CD4-positive, alpha-beta T cell (primary cell): ENCODE measurements around the gene MOGAT1. TPM values are rescaled to one million over a fixed set of nuclear protein-coding genes. Genes with fewer than 3 reads are reported as not detected.
A peak's percentile ranks its signal among the peaks of the same experiment; 100 is the strongest.

Experiments
- ATAC-seq: fragments of 200-7000 bp; cut with Tn5 transposase; one replicate; pipeline ENCODE4 v1.10.0; 2022; ENCODE audit warnings: mild to moderate bottlenecking; ENCODE audit not compliant: poor library complexity
- CTCF ChIA-PET: fragments of 350-600 bp; sonication (Branson Sonifier 250); formaldehyde crosslinking; loops from one replicate; lab custom pipeline; 2021; ENCODE audit warnings: antibody characterized with exemption, inconsistent platforms; lab: Charles Lee
- POLR2A ChIA-PET: fragments of 350-600 bp; sonication (Branson Sonifier 250); formaldehyde crosslinking; loops from one replicate; lab custom pipeline; 2021; ENCODE audit warnings: antibody characterized with exemption, inconsistent platforms; lab: Charles Lee
- DNase-seq, 14 experiments: peaks; one replicate each; pipeline ENCODE4 v3.0.0-alpha.2; 2013 to 2020; ENCODE audit warnings: mixed read lengths in 2 of 14
- H3K27ac ChIP-seq, 2 donors: one replicate each; pipeline versions ENCODE4 v1.5.1 to v1.7.0; 2013; ENCODE audit warnings: low read length in 2 of 2, low read depth in 1 of 2, mild to moderate bottlenecking in 1 of 2
- H3K27me3 ChIP-seq, 2 experiments: 1 replicate in 1 of 2; 2 replicates in 1 of 2; pipeline versions ENCODE4 v1.6.1 to v1.7.0; 2013; ENCODE audit warnings: low read length in 2 of 2, control low read depth in 1 of 2, mild to moderate bottlenecking in 1 of 2, moderate library complexity in 1 of 2; ENCODE audit not compliant: insufficient read depth in 2 of 2, control insufficient read depth in 1 of 2
- H3K36me3 ChIP-seq: one replicate; pipeline ENCODE4 v1.6.1; 2013; ENCODE audit warnings: low read length, control low read depth; ENCODE audit not compliant: insufficient read depth
- H3K4me1 ChIP-seq: one replicate; pipeline ENCODE4 v1.6.1; 2013; ENCODE audit warnings: low read length, control low read depth; ENCODE audit not compliant: insufficient read depth
- H3K4me3 ChIP-seq: one replicate; pipeline ENCODE4 v1.5.1; 2013; ENCODE audit warnings: mild to moderate bottlenecking, low read length, moderate library complexity
- H3K9me3 ChIP-seq, 2 experiments: 1 replicate in 1 of 2; 2 replicates in 1 of 2; pipeline versions ENCODE4 v1.6.1 to v1.7.0; 2013; ENCODE audit warnings: low read length in 2 of 2, mild to moderate bottlenecking in 2 of 2, control low read depth in 1 of 2, moderate library complexity in 1 of 2; ENCODE audit not compliant: control insufficient read depth in 1 of 2, insufficient read depth in 1 of 2
- H3K27ac Mint-ChIP-seq: one replicate; pipeline ENCODE4 v1.8.0; 2020; ENCODE audit warnings: mixed read lengths
- H3K27me3 Mint-ChIP-seq: one replicate; pipeline ENCODE4 v1.8.0; 2021; ENCODE audit warnings: mixed read lengths
- H3K36me3 Mint-ChIP-seq: one replicate; pipeline ENCODE4 v1.8.0; 2021; ENCODE audit warnings: low read depth, mixed read lengths
- H3K4me1 Mint-ChIP-seq: one replicate; pipeline ENCODE4 v1.8.0; 2021; ENCODE audit warnings: low read depth, mixed read lengths
- H3K4me3 Mint-ChIP-seq: one replicate; pipeline ENCODE4 v1.8.0; 2020; ENCODE audit warnings: mild to moderate bottlenecking, mixed read lengths
- H3K9me3 Mint-ChIP-seq: one replicate; pipeline ENCODE4 v1.8.0; 2020; ENCODE audit warnings: mixed read lengths
- CTCF ChIP-seq: fragments of 200-600 bp; IDR thresholded peaks from one replicate; pipeline ENCODE4 v1.8.0; 2022; ENCODE audit warnings: antibody characterized with exemption, mild to moderate bottlenecking
- intact Hi-C, 2 experiments: fragments of 100-400 bp; cut with DNase I in 1 of 2; cut with micrococcal nuclease in 1 of 2; formaldehyde crosslinking; loops; one replicate each; pipeline versions ENCODE4 v1.15.1 to v1.9.0; 2023 to 2025; cut with DNase I, micrococcal nuclease
- total RNA-seq, 174 experiments: library from RNA in 2 of 174; stranded (reverse) in 2 of 174; gene quantifications; one replicate each; pipeline ENCODE4 v1.2.3 and lab custom pipeline; 2021 to 2026

The MOGAT1 gene
- total RNA-seq, 2 experiments from 2014 or later = not detected

- no peak for DNase-seq
- no peak for ATAC-seq
- no peak overlapping the region for H3K4me3 Mint-ChIP-seq
- no peaks in the 10 kb centered on the region for H3K36me3 Mint-ChIP-seq
- intact Hi-C loops = no loop called here
- H3K9me3 ChIP-seq = no peaks in the 10 kb centered on the region
- H3K27me3 ChIP-seq = peaks cover 0 to 5% of the 10 kb centered on the region in 2 experiments
- no peaks in the 10 kb centered on the region for H3K9me3 Mint-ChIP-seq
- peaks cover 9% of the 10 kb centered on the region for H3K27me3 Mint-ChIP-seq
- H3K36me3 ChIP-seq = no peaks in the 10 kb centered on the region
- H3K4me1 Mint-ChIP-seq = peaks cover 7% of the 10 kb centered on the region
- ChIA-PET POLR2A (no interaction called here), CTCF (no interaction called here)
- TF ChIP-seq CTCF = no peak
- no peak overlapping the region for H3K27ac ChIP-seq
- H3K4me3 ChIP-seq = no peak overlapping the region
- peaks cover 3% of the 10 kb centered on the region for H3K4me1 ChIP-seq
- H3K27ac Mint-ChIP-seq = no peak overlapping the region
Observed at GRCh38 chr2:222747526-222748160, 76.2 kb downstream of the MOGAT1 start.

GRCh38 chr2:222750533-222750932 lies 79.1 kb downstream of the MOGAT1 start:
- CTCF ChIA-PET = no interaction called here
- no peak overlapping the region for H3K27ac Mint-ChIP-seq
- intact Hi-C loops = no loop called here

DNA sequence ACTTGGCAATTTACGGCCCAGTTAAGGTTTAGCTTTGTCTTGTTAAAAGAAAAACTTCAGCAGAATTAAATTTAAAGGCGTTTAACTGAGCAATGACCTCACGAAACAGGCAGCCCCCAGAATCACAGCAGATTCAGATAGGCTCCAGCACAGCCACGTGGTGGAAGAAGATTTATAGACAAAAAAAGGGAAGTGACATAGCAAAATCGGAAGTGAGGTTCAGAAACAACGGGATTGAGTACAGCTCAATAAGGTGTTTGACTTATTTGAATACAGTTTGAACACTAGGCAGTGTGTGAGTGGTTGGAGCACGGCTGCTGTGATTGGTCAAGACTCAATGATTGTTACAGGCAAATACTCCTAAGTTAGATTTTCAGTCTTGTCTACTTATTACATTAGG lies 79.8 kb downstream of the MOGAT1 start:
- CTCF ChIA-PET = no interaction called here

More at GRCh38 chr2:222750533-222750932, 79.1 kb downstream of the MOGAT1 start:
- Mint-ChIP-seq H3K27me3 (no peaks in the 10 kb centered on the region), H3K4me1 (no peaks in the 10 kb centered on the region), H3K36me3 (no peaks in the 10 kb centered on the region), H3K4me3 (no peak overlapping the region), H3K9me3 (no peaks in the 10 kb centered on the region)
- no peaks in the 10 kb centered on the region for H3K27me3 ChIP-seq
- H3K27ac ChIP-seq = no peak overlapping the region
- POLR2A ChIA-PET = no interaction called here
- H3K4me1 ChIP-seq = no peaks in the 10 kb centered on the region
- DNase-seq = no peak
- no peaks in the 10 kb centered on the region for H3K36me3 ChIP-seq
- ATAC-seq = no peak
- H3K9me3 ChIP-seq = no peaks in the 10 kb centered on the region
- no peak for TF ChIP-seq CTCF
- H3K4me3 ChIP-seq = no peak overlapping the region

More for the DNA sequence above, 79.8 kb downstream of the MOGAT1 start:
- DNase-seq (peak in 1 of 14 experiments; percentile 5), ATAC-seq (no peak)
- H3K9me3 ChIP-seq = no peaks in the 10 kb centered on the region
- H3K4me1 ChIP-seq = no peaks in the 10 kb centered on the region
- Mint-ChIP-seq H3K27me3 (no peaks in the 10 kb centered on the region), H3K4me1 (no peaks in the 10 kb centered on the region), H3K4me3 (no peak overlapping the region), H3K36me3 (no peaks in the 10 kb centered on the region), H3K9me3 (no peaks in the 10 kb centered on the region), H3K27ac (no peak overlapping the region)
- no peak for TF ChIP-seq CTCF
- H3K27me3 ChIP-seq = no peaks in the 10 kb centered on the region
- POLR2A ChIA-PET = no interaction called here
- H3K27ac ChIP-seq = no peak overlapping the region
- no peaks in the 10 kb centered on the region for H3K36me3 ChIP-seq
- no peak overlapping the region for H3K4me3 ChIP-seq
- intact Hi-C loops = no loop called here
